ENCODE measurements around the gene NDST3.

GRCh38 chr4:118290951-118291350 is 256.7 kb downstream of the NDST3 start:
- no peak for TF ChIP-seq CTCF (IDR thresholded peaks at IDR 0.05)
- TF ChIP-seq EP300 (IDR thresholded peaks at IDR 0.05), result no peak
- no peak for TF ChIP-seq POLR2A (IDR thresholded peaks at IDR 0.05)
- TF ChIP-seq POLR2AphosphoS5 (IDR thresholded peaks at IDR 0.05), result no peak
